Caco-2 (cell line): ENCODE data around the gene FOXJ3. TPM values are rescaled to one million over a fixed set of nuclear protein-coding genes. Genes with fewer than 3 reads are reported as not detected.

Experiments used
- BruUV-seq: library from RNA; stranded (reverse); fragments of 400-500 nt; replicated peaks from 2 replicates; lab custom pipeline; 2021; lab: Mats Ljungman, UMichigan
- CTCF ChIA-PET: fragments of 300-600 bp; sonication (Branson Sonifier 250); formaldehyde crosslinking; loops from one replicate; lab custom pipeline; 2022; ENCODE audit warnings: antibody characterized with exemption; lab: Charles Lee
- POLR2A ChIA-PET: fragments of 300-600 bp; sonication (Branson Sonifier 250); formaldehyde crosslinking; loops from one replicate; lab custom pipeline; 2022; ENCODE audit warnings: antibody characterized with exemption; lab: Charles Lee
- DNase-seq, 2 experiments: peaks; one replicate each; pipeline versions ENCODE4 v3.0.0 to v3.0.0-alpha.2; 2020 to 2022
- H3K27me3 ChIP-seq: replicated peaks from 2 replicates; pipeline ENCODE4 v1.6.0; 2011; ENCODE audit warnings: low read length; ENCODE audit not compliant: control insufficient read depth, insufficient read depth
- H3K36me3 ChIP-seq: 2 replicates; pipeline ENCODE4 v1.5.1; 2011; ENCODE audit warnings: low read length; ENCODE audit not compliant: control insufficient read depth, insufficient read depth
- H3K4me1 ChIP-seq: fragments of 250-450 bp; sonication (Bioruptor Pico); 2 replicates; pipeline ENCODE4 v1.5.1; 2020; ENCODE audit warnings: mild to moderate bottlenecking
- H3K4me3 ChIP-seq: 2 replicates; pipeline ENCODE4 v1.5.1; 2011; ENCODE audit warnings: low read depth, mild to moderate bottlenecking, control low read depth, low read length
- H3K9me3 ChIP-seq: fragments of 250-450 bp; sonication (Bioruptor Pico); 2 replicates; pipeline ENCODE4 v1.5.1; 2020; ENCODE audit warnings: mild to moderate bottlenecking, moderate library complexity
- H3K27ac Mint-ChIP-seq: one replicate; pipeline ENCODE4 v1.8.0; 2022; ENCODE audit warnings: mixed read lengths; ENCODE audit not compliant: unreplicated experiment
- H3K27me3 Mint-ChIP-seq: one replicate; pipeline ENCODE4 v1.8.0; 2022; ENCODE audit warnings: mixed read lengths; ENCODE audit not compliant: insufficient read depth, unreplicated experiment
- H3K36me3 Mint-ChIP-seq: one replicate; pipeline ENCODE4 v1.8.0; 2022; ENCODE audit warnings: mild to moderate bottlenecking, mixed read lengths; ENCODE audit not compliant: insufficient read depth, unreplicated experiment
- H3K4me1 Mint-ChIP-seq: one replicate; pipeline ENCODE4 v1.8.0; 2022; ENCODE audit warnings: low read depth, mixed read lengths; ENCODE audit not compliant: unreplicated experiment
- H3K4me3 Mint-ChIP-seq: one replicate; pipeline ENCODE4 v1.8.0; 2022; ENCODE audit warnings: mild to moderate bottlenecking, moderate library complexity, mixed read lengths; ENCODE audit not compliant: unreplicated experiment
- H3K9me3 Mint-ChIP-seq: one replicate; pipeline ENCODE4 v1.8.0; 2022; ENCODE audit warnings: mixed read lengths; ENCODE audit not compliant: unreplicated experiment
- intact Hi-C: fragments of 100-400 bp; cut with micrococcal nuclease; formaldehyde crosslinking; loops from one replicate; pipeline ENCODE4 v1.10.0; 2022; ENCODE audit not compliant: unreplicated experiment
- total RNA-seq: library from RNA; stranded (reverse); gene quantifications from 2 replicates; pipeline ENCODE4 v1.2.3, GENCODE V29; 2022
- TF ChIP-seq, protein P1 (sequence below), 2 experiments: fragments of 200-600 bp in 1 of 2; IDR thresholded peaks; 1 replicate in 1 of 2; 2 replicates in 1 of 2; pipeline versions ENCODE4 v1.5.1 to v1.8.0; 2011 to 2022; ENCODE audit warnings: antibody characterized with exemption in 1 of 2, control low read depth in 1 of 2, inconsistent platforms in 1 of 2, low read depth in 1 of 2, low read length in 1 of 2, mild to moderate bottlenecking in 1 of 2, moderate library complexity in 1 of 2; ENCODE audit not compliant: insufficient read depth in 1 of 2, severe bottlenecking in 1 of 2, unreplicated experiment in 1 of 2

FOXJ3 gene
- total RNA-seq, 1 experiment from 2014 or later = 60.2 TPM

DNA sequence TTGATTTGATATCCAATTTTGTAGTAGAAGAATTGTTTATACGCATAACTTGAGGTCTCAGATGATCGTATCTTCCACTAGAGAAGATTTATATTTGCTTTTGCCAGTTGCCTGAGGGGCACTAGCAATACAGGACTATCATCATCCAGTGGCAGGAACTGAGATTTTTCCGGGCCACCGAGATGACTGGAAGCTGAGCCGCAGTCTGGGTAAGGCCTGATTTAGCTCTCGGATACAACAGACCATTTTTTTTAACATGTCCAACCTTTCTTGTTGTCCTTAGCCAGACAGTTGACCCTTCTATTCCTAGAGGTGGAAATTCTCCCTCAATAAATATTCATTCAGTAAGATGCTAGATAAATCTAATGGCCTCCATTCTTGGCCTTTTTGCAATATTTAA lies 207.3 kb downstream of the FOXJ3 start:
- BruUV-seq = no TSS peak
- no peaks in the 10 kb centered on the region for H3K9me3 ChIP-seq
- CTCF ChIA-PET = no interaction called here
- no peak overlapping the region for H3K27ac Mint-ChIP-seq
- peaks cover 6% of the 10 kb centered on the region for H3K27me3 Mint-ChIP-seq
- no peak overlapping the region for H3K4me3 Mint-ChIP-seq
- no peaks in the 10 kb centered on the region for H3K36me3 ChIP-seq
- no peaks in the 10 kb centered on the region for H3K27me3 ChIP-seq
- no peaks in the 10 kb centered on the region for H3K9me3 Mint-ChIP-seq
- intact Hi-C loops = no loop called here
- no peaks in the 10 kb centered on the region for H3K4me1 ChIP-seq
- TF ChIP-seq, protein P1, sequence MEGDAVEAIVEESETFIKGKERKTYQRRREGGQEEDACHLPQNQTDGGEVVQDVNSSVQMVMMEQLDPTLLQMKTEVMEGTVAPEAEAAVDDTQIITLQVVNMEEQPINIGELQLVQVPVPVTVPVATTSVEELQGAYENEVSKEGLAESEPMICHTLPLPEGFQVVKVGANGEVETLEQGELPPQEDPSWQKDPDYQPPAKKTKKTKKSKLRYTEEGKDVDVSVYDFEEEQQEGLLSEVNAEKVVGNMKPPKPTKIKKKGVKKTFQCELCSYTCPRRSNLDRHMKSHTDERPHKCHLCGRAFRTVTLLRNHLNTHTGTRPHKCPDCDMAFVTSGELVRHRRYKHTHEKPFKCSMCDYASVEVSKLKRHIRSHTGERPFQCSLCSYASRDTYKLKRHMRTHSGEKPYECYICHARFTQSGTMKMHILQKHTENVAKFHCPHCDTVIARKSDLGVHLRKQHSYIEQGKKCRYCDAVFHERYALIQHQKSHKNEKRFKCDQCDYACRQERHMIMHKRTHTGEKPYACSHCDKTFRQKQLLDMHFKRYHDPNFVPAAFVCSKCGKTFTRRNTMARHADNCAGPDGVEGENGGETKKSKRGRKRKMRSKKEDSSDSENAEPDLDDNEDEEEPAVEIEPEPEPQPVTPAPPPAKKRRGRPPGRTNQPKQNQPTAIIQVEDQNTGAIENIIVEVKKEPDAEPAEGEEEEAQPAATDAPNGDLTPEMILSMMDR (IDR thresholded peaks at IDR 0.05; ENCODE audit: insufficient read depth in 1 of 2, low read depth in 1 of 2, low read length in 1 of 2, severe bottlenecking in 1 of 2, unreplicated experiment in 1 of 2) = no peak
- no peak for DNase-seq
- POLR2A ChIA-PET = no interaction called here
- H3K4me3 ChIP-seq = no peak overlapping the region
- no peaks in the 10 kb centered on the region for H3K4me1 Mint-ChIP-seq
- H3K36me3 Mint-ChIP-seq = no peaks in the 10 kb centered on the region

Other genes starting within 250 kb of the FOXJ3 start
- 0.75 TPM in 1 of 2 replicates, not detected in the other for gene GUCA2B, start 181.8 kb downstream of the FOXJ3 start, total RNA-seq
- gene GUCA2A, start 170.5 kb downstream of the FOXJ3 start, total RNA-seq = 24.1 and 28.8 TPM in 2 replicates
- 10.6 and 12.4 TPM in 2 replicates for gene RIMKLA, start 45.6 kb upstream of the FOXJ3 start, total RNA-seq
- 0.30 and 0.36 TPM in 2 replicates for gene ZMYND12, start 120.8 kb upstream of the FOXJ3 start, total RNA-seq
- 41.0 and 42.9 TPM in 2 replicates for gene PPCS, start 121.3 kb upstream of the FOXJ3 start, total RNA-seq
- 1.3 and 1.4 TPM in 2 replicates for gene CCDC30, start 128.1 kb upstream of the FOXJ3 start, total RNA-seq